ENCODE measurements around the gene TALDO1.

The TALDO1 gene

GRCh38 chr11:799641-800316 lies 52.5 kb downstream of the TALDO1 start:
- TF ChIP-seq CTCF (IDR thresholded peaks at IDR 0.05; ENCODE audit: low read length) (no peak), EZH2 (IDR thresholded peaks at IDR 0.05; ENCODE audit: borderline replicate concordance, low read length) (no peak)
- Histone ChIP-seq H3K9me2 (ENCODE audit: low read depth, low read length) (no peaks in the 10 kb centered on the region), H3K79me2 (ENCODE audit: insufficient read depth, low read length) (no peaks in the 10 kb centered on the region), H3K27ac (ENCODE audit: low read depth, low read length, poor library complexity, severe bottlenecking) (no peak overlapping the region), H3K9ac (ENCODE audit: low read length) (no peak overlapping the region), H3K36me3 (ENCODE audit: insufficient read depth, low read length) (peaks cover 38% of the 10 kb centered on the region), H3F3A (ENCODE audit: insufficient read depth, low read length) (no peaks in the 10 kb centered on the region), H3K9me3 (ENCODE audit: low read length) (no peaks in the 10 kb centered on the region), H3K4me3 (ENCODE audit: low read depth, low read length, poor library complexity, severe bottlenecking) (no peak overlapping the region), H3K4me1 (ENCODE audit: insufficient read depth, low read length, severe bottlenecking) (peaks cover 38% of the 10 kb centered on the region), H2AFZ (ENCODE audit: low read length) (no peak overlapping the region), H3K4me2 (ENCODE audit: low read length) (no peak overlapping the region), H4K20me1 (ENCODE audit: insufficient read depth, low read length) (no peaks in the 10 kb centered on the region), H3K27me3 (ENCODE audit: insufficient read depth, low read length) (no peaks in the 10 kb centered on the region)

GRCh38 chr11:800473-800872 lies 53.2 kb downstream of the TALDO1 start:
- Histone ChIP-seq H4K20me1 (ENCODE audit: insufficient read depth, low read length) (no peaks in the 10 kb centered on the region), H3K4me2 (ENCODE audit: low read length) (no peak overlapping the region), H2AFZ (ENCODE audit: low read length) (no peak overlapping the region), H3F3A (ENCODE audit: insufficient read depth, low read length) (no peaks in the 10 kb centered on the region), H3K27me3 (ENCODE audit: insufficient read depth, low read length) (no peaks in the 10 kb centered on the region), H3K27ac (ENCODE audit: low read depth, low read length, poor library complexity, severe bottlenecking) (no peak overlapping the region), H3K9me3 (ENCODE audit: low read length) (no peaks in the 10 kb centered on the region), H3K79me2 (ENCODE audit: insufficient read depth, low read length) (no peaks in the 10 kb centered on the region), H3K4me3 (ENCODE audit: low read depth, low read length, poor library complexity, severe bottlenecking) (no peak overlapping the region), H3K9ac (ENCODE audit: low read length) (no peak overlapping the region), H3K9me2 (ENCODE audit: low read depth, low read length) (no peaks in the 10 kb centered on the region), H3K36me3 (ENCODE audit: insufficient read depth, low read length) (peaks cover 38% of the 10 kb centered on the region), H3K4me1 (ENCODE audit: insufficient read depth, low read length, severe bottlenecking) (peaks cover 34% of the 10 kb centered on the region)
- TF ChIP-seq EZH2 (IDR thresholded peaks at IDR 0.05; ENCODE audit: borderline replicate concordance, low read length), result no peak
- TF ChIP-seq CTCF (IDR thresholded peaks at IDR 0.05; ENCODE audit: low read length), result no peak

- Histone ChIP-seq H3K27ac (ENCODE audit: low read depth, low read length, poor library complexity, severe bottlenecking) (no peak overlapping the region), H3F3A (ENCODE audit: insufficient read depth, low read length) (no peaks in the 10 kb centered on the region), H3K9me2 (ENCODE audit: low read depth, low read length) (no peaks in the 10 kb centered on the region), H2AFZ (ENCODE audit: low read length) (no peak overlapping the region), H3K79me2 (ENCODE audit: insufficient read depth, low read length) (no peaks in the 10 kb centered on the region), H3K36me3 (ENCODE audit: insufficient read depth, low read length) (peaks cover 38% of the 10 kb centered on the region), H3K27me3 (ENCODE audit: insufficient read depth, low read length) (no peaks in the 10 kb centered on the region), H3K4me3 (ENCODE audit: low read depth, low read length, poor library complexity, severe bottlenecking) (no peak overlapping the region), H3K9ac (ENCODE audit: low read length) (no peak overlapping the region), H3K4me2 (ENCODE audit: low read length) (no peak overlapping the region), H3K4me1 (ENCODE audit: insufficient read depth, low read length, severe bottlenecking) (peaks cover 36% of the 10 kb centered on the region), H3K9me3 (ENCODE audit: low read length) (no peaks in the 10 kb centered on the region), H4K20me1 (ENCODE audit: insufficient read depth, low read length) (no peaks in the 10 kb centered on the region)
- TF ChIP-seq CTCF (IDR thresholded peaks at IDR 0.05; ENCODE audit: low read length) (no peak), EZH2 (IDR thresholded peaks at IDR 0.05; ENCODE audit: borderline replicate concordance, low read length) (no peak)
Observed at GRCh38 chr11:801097-801780, 54.0 kb downstream of the TALDO1 start.
